ENCODE data around the gene CAMK1D.

CAMK1D gene

DNA sequence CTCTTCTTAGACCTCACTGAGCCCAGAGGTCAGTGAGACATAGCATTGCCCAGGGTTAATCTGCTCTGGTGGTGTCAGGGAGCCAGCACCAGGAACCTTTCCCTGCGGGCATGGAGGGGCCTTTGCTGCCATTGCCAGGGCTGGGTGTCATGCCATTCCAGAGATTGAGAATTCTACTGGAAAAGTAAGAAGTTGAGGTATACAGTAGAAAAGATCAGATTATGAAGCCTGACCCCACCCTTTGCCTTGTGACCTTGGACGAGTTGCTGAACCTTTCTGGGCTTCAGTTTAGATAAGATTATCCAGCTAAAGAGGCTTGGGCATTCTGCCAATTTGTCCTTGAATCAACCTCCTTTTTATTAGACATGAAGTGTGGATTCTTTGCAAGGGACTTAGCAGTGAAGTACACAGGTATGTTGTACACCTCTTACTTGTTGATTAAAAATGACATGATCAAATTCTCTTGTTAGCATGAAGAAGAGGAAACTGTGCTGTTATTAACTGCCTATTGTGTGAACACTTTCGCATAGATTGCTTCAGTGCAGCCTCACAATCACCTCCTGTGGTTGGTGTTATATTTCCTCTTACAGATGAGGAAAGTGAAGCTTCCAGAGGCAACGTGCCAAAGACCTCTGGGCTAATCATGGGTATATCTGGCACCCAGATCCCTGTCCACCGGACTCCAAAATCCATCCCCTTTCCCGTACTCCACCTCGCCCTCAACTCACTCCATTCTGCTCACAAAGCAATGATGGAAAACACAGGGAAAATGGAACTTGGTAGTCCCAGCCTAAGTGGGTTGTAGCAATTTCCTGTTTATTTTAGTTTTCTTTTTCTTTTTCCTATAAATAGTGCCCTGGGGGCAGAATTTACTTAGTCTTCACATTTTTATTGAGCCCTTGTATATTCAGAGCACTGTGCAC lies 151.3 kb downstream of the CAMK1D start:
- peak; percentile 49 for DNase-seq

DNA sequence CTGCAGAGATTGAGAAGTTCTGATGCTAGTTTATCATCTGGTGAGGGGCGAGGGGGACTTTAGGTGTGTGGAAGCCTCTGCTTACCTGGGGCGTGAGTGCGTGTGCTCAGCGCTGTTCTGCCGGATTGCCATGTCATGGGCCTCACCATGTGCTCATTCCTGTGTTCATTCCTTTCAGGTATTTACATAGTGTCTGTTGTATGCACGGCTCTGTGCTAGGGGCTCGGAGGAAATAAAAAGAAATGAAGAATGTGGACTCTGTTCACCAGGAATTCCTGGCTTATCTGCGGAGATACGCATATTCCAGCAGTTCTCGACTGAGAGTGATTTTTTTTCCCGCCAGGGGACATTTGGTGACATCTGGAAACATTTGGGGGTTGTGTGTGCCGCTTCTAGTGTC lies 152.0 kb downstream of the CAMK1D start:
- no peak for DNase-seq

DNA sequence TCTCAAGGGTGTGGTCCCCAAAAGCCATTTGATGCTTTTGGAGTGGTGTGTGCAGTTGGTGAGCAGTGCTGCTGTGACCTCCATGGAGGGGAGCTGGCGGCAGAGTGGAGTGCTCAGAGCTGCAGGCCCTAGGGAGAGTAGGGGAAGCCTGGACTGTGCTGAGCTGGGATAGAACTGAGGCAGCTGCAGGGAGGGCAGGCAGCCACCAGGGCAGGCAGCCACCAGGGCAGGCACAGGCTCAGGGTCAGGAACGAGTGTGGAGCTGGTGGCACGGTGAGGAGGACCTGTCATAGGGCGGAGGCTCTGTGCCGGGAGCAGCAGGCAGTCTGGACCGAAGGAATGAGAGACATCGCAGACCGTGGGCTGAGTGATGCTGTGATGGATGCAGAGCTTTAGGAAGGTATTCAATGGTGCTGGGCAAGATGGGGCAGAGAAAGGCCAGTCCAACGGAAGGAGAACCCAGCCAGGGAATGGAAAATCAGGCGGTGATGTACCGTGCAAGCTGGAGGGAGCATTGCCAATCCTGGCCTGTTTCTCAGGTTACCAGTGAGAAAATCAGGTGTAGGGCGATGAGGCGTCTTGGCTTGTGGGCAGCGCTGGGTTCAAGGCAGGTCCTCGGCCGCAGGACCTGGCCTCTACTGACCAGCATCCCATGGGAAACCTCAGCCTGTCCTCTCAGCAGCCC lies 152.6 kb downstream of the CAMK1D start:
- no peak for DNase-seq

DNA sequence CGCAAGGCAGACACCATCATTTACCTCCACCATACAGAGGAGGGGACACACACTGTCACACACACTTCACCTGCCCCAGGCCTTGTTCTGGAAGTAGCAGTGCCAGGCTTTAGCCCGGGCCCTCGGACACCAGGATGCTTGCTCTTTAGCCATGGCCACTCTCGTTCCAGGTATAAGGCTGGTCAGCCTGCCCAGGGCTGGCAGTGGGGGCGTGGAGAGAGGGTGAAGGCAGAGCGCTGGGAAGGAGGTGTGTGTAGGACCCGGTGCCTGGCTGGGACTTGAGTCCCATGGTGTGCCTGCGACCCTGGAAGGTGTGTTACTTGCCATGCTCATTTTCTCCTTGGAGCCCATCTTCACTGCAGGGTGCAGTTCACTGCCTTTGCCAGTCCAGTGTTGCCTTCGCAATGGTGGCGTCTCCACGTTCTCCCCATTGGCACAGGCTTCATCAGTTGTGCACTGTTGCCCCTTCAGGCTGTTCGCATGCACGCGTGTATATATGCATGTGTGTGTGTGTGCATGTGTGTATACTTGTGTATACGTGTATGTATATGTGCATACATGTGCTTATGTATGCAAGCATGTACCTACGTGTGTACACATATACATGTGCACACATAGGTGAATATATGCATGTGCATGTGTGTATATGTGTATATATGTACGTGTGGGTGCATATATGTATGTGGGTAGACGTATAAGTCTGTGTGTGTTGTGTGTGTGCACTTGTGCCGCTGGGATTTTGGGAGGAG lies 153.4 kb downstream of the CAMK1D start:
- no peak for DNase-seq

DNA sequence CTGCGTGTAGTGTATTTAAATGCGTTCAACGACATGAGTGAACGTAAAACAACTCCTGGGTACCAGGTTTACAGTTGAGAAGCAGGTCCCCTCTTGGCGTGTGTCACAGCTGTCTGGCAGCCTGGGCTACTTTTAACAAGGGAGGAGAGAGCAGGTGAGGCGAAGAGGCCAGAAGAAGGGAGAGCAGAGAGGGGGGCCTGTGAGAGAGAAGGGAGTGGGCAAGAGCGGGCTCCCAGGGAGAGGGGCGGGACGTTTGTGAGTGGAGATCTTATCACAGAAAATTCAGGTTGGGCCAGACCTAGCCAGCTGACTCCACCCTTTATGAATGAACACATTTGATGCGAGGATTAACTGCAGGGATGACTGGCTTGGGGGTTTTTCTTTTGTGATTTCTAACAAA lies 154.0 kb downstream of the CAMK1D start:
- no peak for DNase-seq

DNA sequence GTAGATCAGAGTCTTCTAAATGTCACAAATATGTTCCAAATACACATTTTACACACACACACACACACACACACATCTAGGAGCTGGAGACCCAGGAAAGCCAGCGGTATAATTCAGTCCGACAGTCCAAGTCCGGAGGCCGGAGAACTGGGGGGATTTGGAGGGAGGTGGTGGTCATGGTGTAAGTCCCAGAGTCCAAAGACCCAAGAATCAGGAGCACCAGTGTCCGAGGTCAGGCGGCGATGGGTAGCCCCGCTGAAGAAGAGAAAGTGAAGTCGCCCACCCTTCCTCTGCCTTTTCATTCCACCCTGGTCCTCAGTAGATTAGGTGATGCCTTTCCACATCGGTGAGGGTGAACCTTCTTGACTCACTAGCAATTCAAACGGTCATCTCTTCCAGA lies 154.8 kb downstream of the CAMK1D start:
- no peak for DNase-seq

DNA sequence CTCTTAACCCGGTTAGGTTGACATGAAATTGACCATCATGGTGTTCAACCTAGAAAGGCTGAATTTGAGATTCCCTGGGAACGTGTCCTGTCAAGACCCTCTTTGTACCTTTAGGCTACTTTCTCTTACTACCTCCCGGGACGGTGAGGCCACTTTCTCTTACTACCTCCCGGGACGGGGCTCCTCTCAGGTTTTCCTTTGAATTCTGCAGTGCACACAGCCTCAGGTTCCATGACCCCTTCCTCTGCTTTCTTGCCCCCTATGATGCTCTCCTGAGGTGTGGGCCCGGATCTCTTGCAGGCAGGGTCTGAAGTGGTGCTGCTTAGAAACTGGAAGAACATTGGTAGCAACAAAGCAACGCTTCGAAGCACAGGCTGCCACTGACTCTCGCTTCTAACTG lies 155.3 kb downstream of the CAMK1D start:
- DNase-seq: no peak

DNA sequence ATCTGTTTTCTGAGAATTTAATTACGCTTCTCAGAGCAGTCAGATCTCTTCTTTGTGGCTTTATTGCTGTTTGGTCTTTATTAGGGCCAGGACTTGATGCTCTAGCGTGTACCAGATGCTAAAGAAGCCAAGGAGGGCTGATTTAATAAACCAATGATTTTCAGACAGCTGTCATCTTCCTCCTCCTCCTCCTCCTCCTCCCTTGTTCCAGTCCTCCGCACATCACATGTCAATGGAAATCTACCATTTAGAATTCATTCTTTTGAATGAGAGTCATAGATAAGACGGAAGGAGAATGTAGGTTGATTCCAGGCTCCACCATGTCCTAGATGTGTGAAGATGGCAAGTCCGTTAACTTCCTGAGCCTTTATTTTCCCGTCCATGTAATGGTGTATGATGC lies 156.3 kb downstream of the CAMK1D start:
- no peak for DNase-seq

DNA sequence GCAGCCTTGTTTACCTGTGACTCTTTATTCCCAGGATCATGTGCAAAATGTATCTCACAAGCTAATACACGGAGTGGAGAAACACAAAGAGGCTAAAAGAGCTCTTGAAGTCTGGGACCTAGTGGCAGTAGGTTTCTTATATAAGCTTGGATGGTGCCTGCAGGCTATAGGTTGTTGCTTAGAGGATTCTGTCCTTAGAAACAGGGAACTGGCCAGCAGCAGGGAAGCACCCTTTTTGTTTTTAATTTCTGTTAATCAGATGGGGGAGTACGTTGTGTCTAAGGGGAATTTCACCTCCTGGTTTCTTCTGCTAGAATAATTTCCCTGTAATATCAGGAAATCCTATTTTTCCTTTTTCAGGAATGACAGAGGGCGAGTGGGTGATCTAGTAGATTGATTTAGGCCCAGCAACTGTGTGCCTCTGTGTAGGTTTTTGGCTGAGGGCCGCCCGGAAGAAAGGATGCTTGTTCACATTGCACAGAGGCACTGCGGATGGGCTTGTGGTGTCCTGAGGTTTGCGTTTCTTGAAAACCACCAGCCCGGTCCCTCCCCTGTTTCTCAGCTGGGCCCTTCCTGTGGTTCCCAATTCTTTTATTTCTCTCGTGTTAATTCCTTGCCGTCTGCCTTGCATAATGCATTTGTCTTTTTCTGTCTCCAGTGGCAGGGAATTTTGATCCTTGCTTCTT lies 158.0 kb downstream of the CAMK1D start:
- DNase-seq: no peak

DNA sequence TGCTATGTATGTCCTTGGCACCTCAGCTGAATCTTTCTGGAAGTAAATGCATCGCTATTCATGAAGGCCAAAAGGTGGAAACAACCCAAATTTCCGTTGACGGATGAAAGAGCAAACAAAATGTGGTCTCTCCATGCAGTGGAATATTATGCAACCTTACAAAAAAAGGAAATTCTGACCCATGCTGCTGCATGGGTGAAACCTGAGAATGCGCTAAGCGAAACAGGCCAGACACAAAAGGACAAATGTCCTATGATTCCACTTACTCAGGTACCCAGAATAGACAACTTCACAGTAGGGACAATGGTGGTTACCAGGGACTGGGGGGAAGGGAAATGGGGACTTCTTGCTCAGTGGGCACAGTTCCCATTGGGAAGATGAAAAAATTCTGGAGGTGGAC lies 158.8 kb downstream of the CAMK1D start:
- no peak for DNase-seq

DNA sequence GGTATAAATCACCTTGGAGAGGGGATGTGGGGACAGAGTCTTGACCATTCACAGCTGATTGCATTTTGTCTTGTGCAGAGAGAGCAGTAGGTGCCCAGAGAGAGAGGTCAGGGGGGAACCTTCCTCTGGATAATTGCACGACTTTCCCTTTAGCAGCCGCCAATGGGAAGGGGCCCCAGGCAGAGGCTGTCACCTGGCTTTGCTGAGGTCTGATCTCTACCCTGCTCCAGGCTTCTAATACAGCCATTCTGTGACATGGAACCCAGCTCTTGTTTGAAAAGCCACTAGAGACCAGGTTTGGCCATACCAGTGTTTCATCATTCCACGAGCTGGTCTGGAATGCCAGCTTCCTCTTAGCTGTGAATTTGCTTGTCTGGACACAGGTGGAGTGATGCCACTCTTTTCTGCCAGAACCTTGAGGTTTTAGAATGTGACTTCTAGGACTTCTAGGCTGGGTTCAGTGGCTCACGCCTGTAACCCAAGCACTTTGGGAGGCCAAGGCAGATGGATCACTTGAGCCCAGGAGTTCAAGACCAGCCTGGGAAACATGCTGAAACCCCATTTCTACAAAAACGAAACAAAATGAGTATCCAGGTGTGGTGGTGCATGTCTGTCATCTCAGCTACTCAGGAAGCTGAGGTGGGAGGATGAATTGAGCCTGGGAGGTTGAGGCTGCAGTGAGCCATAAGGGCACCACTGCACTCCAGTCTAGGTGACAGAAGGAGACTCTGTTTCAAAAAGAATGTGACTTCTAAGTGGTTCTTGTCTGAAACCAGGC lies 159.9 kb downstream of the CAMK1D start:
- no peak for DNase-seq

DNA sequence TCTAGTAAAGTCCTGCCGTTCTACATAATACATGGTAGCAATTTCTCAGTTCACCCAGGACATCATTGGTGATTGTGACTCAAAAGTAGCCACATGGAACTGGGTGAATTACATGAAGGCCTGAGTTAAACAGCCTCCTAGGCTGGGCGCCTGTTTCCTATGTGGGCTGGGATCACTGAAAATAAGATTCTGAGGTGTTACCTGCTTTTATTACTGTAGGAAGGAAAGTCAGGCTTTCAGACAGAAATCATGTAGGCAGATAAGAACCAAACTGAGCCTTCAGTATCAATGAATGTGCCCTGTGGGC lies 160.4 kb downstream of the CAMK1D start:
- DNase-seq: no peak

DNA sequence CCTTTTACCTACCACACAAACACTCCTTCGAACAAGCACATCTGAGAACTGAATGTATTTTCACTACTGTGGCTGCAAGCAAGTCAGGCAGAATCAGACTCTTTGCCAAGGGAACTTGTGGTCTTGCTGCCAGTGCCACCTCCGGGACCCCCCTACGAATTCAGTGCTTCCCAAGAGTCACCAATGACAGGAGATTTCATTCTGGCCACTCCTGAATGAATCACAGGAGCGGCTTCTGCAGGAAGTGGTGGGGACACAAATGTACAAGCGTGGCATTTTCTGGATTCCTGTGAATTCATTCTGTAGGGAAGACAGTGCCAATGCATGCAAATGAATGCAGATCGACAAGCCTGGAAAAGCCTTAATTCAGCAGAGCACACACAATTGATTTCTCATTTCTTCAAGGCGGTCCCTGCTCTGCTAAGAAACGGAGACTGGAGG lies 161.2 kb downstream of the CAMK1D start:
- no peak for DNase-seq

DNA sequence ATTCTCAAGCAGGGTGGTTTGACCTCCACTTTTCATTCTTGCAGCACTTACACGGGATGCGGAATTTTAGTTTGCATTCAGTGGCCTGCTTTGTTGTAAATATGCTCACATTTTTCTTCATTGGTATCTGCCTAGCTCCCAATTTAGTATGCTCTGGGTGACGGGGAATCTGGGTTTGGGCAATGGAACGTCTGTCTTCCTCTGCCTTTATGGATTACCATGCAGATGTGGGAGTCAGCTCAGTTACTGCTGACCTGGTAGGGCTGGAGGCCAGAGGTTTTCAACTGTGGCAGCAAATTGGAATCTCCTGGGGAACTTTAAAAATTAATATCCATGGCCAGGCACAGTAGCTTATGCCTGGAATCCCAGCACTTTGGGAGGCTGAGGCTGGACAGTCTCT lies 161.6 kb downstream of the CAMK1D start:
- no peak for DNase-seq

DNA sequence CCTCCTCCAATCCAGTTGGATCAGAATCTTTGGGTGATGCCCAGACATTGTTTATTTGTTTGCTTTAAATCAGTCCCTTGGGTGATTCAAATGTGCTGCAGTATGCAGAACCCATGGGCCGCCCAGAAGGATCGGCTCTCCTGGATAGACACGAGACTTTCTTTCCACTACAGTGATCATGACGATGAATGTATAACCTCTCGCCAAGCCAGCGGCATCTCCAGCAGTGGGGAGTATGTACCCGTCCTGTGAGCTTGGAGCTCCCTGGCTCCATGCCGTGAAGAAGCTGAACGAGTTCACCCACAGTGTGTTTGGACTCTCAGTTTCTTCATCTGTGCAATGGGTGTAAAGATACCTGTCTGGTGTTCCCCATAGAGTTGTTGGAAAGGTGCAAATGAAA lies 162.3 kb downstream of the CAMK1D start:
- no peak for DNase-seq

DNA sequence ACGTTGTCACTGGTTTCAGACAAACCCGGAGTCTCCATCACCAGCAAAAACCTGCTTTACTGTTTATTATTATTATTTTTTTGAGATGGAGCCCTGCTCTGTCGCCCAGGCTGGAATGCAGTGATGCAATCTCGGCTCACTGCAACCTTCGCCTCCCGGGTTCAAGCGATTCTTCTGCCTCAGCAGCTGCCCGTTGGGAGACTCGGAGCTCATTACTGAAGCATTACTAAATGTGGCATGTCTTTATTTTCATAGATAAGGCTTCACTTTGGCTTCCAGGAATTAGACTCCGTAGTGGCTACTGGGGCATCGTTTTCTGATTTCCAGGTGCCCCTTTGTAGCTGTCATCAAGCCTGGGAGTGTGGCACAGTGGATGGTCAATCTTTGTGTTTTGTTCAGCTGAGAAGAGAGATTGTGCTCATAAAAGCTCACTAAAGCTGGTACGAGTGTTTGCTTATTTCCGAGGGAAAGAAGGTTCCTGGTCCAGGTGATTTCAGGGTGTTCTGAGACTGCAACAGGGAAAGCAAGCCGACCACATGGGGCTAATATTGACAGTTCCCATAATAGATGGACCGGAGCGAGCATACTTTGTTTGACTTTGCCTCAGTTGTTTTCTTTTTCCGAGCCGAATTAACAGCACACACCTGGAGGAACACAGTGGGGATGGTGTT lies 163.1 kb downstream of the CAMK1D start:
- DNase-seq: no peak

DNA sequence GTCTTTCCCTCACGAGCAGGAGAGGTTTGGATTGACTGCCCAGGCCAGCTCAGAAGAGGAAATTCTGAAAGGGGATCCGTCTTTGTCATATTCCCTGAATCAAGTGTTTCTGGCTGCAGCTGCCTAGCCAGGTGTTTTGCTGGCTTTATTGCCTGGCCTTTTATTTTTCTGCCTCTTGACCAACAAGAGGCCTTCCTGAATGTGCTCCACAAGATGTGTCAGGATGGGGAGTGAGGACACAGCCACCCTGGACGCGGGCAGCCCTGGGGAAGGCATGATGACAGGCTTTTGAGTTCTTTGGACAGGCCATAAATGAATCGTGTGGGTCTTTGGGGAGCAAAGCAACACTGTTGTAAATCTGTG lies 163.6 kb downstream of the CAMK1D start:
- no peak for DNase-seq

DNA sequence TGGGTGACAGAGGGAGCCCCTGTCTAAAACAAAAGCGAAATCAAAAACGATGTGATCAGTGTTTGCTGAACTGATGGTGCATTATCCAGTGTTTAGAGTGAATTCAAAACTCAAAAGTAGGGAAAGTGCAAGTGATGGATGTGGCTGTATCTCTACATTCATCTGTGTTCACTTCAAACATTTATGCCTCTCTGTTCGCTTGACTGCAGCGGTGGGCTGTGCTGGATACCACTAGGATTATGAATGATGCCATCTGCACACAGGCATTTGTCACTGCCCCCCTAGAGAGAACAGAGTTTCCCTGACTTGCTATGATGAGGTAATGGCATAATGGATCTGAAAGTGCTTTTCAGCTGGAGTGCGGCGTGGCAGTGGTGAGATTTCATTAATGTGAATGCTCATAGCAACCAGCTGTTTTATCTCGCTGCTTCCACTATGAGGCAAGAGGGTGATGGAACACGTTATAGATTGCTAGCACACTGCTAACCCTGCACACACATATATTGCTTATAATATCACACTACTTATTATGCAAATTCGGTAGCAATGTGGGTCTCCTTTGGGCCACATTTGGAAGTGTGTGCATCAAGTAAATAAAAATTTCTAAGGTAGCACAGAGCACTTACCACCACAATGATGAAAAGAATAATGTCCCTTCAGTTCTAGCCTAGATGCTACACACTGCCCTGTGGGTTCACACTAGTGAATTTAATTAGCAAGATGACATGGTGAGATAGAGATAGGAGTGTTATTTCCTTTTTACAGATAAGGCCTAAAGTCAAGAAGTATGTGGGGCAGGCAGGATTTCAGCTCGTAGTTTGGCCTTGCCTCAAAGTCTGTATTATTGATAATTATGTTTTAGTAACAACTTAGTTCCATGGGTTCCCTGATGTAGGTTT lies 164.7 kb downstream of the CAMK1D start:
- DNase-seq: no peak

DNA sequence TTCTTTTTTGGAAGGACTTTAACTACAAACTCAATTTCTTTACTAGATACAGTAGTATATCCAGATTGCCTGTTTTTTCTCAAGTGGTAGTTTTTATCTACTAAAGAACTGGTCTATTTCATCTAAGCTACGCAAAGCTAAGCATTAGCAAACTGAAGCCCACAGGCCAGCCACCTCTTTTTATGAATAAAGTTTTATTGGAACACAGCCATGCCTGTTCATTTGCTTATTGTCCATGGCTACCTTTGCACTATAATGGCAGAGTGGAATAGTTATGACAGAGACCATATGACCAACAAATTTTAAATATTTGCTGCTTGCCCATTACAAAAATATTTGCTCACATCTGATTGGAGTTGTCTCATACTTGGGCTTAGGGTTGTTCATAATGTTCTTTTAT lies 168.7 kb downstream of the CAMK1D start:
- DNase-seq: no peak

DNA sequence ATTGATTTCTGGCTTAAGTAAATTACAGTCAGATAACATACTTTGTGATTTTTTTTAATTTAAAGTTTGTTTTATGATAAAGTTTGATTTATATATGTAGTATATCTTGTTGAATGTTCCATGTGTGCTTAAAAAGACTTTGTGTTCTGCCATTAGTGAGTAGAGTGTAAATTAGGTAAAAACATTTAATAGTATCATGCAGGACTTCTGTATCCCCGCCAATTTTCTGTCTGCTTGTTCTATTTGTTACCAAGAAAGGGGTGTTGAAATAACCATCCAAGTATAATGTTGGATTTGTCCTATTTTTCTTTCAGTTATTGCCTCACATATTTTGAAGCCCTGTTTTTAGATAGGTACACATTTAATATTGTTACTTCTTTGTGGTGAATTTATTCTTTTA lies 172.1 kb downstream of the CAMK1D start:
- DNase-seq: no peak

DNA sequence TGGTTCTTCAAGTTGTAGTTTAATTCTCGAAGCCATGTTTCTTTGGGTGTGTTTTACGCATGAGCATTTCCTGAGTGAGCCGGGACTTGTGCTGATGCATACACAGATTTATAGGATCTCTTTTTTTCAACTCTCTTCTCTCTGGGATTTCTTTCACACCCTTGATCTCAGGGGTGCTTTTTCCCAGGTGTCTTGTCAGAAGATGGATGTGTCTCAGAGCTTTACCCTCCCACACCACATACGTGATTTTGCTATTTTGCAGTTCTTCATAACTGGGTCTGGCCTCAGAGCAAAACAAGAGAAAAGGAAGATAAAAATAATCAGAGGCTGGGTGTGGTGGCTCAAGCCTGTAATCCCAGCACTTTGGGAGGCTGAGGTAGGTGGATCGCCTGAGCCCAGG lies 177.0 kb downstream of the CAMK1D start:
- DNase-seq: no peak
